ENCODE data around the gene ELL2. TPM values are rescaled to one million over a fixed set of nuclear protein-coding genes. Genes with fewer than 3 reads are reported as not detected.

Gene ELL2
- total RNA-seq, 1 experiment from 2014 or later, result 27.5 TPM

- H3K14ac ChIP-seq (ENCODE audit: insufficient read depth, low read length), result no peak overlapping the region
- Mint-ChIP-seq H3K27me3 (ENCODE audit: low read depth) (no peaks in the 10 kb centered on the region), H3K4me1 (peaks cover 7 to 10% of the 10 kb centered on the region in 2 experiments), H3K36me3 (ENCODE audit: insufficient read depth in 1 of 3, low read depth in 3 of 3) (no peaks in the 10 kb centered on the region), H3K9me3 (no peaks in the 10 kb centered on the region), H3K27ac (no peak overlapping the region), H3K4me3 (no peak overlapping the region)
- no peak overlapping the region for H2BK12ac ChIP-seq (ENCODE audit: insufficient read length, low read depth, low read length)
- no peak overlapping the region for H3T11ph ChIP-seq (ENCODE audit: low read length)
- no peak overlapping the region for H2BK120ac ChIP-seq (ENCODE audit: low read depth, low read length, poor library complexity, severe bottlenecking)
- H3K4me2 ChIP-seq (ENCODE audit: insufficient read depth, insufficient read length, low read length), result no peak overlapping the region
- no peak overlapping the region for H3K23ac ChIP-seq (ENCODE audit: insufficient read length, low read depth, low read length)
- no peak overlapping the region for H2AK5ac ChIP-seq (ENCODE audit: insufficient read length, low read length)
- H3K79me2 ChIP-seq (ENCODE audit: insufficient read depth, low read length), result no peaks in the 10 kb centered on the region
- H3K23me2 ChIP-seq (ENCODE audit: insufficient read length, low read depth, low read length, poor library complexity, severe bottlenecking), result no peaks in the 10 kb centered on the region
- H4K91ac ChIP-seq (ENCODE audit: insufficient read length, low read depth, low read length), result no peak overlapping the region
- no peaks in the 10 kb centered on the region for H3K27me3 ChIP-seq (ENCODE audit: insufficient read depth, low read length)
- H3K4ac ChIP-seq (ENCODE audit: low read depth, low read length), result no peak overlapping the region
- TF ChIP-seq, protein P1, sequence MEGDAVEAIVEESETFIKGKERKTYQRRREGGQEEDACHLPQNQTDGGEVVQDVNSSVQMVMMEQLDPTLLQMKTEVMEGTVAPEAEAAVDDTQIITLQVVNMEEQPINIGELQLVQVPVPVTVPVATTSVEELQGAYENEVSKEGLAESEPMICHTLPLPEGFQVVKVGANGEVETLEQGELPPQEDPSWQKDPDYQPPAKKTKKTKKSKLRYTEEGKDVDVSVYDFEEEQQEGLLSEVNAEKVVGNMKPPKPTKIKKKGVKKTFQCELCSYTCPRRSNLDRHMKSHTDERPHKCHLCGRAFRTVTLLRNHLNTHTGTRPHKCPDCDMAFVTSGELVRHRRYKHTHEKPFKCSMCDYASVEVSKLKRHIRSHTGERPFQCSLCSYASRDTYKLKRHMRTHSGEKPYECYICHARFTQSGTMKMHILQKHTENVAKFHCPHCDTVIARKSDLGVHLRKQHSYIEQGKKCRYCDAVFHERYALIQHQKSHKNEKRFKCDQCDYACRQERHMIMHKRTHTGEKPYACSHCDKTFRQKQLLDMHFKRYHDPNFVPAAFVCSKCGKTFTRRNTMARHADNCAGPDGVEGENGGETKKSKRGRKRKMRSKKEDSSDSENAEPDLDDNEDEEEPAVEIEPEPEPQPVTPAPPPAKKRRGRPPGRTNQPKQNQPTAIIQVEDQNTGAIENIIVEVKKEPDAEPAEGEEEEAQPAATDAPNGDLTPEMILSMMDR (conservative IDR thresholded peaks at IDR 0.05), result no peak
- H3K27ac ChIP-seq (ENCODE audit: insufficient read length, low read depth, low read length), result no peak overlapping the region
- no peak overlapping the region for H4K8ac ChIP-seq (replicated peaks; ENCODE audit: insufficient read length, low read depth, low read length)
- H2AFZ ChIP-seq (ENCODE audit: low read length), result no peak overlapping the region
- peaks cover 4% of the 10 kb centered on the region; the same call in 1 of the 2 replicates for H3K4me1 ChIP-seq (ENCODE audit: insufficient read depth, low read length)
- H2BK15ac ChIP-seq (ENCODE audit: low read depth, low read length), result no peak overlapping the region
- H4K20me1 ChIP-seq (ENCODE audit: control insufficient read depth, insufficient read depth, insufficient read length), result no peaks in the 10 kb centered on the region
- no peak overlapping the region for H4K5ac ChIP-seq (ENCODE audit: insufficient read length, low read depth, low read length)
- no peak overlapping the region for H3K9ac ChIP-seq (ENCODE audit: extremely low read depth, insufficient read length, low read length)
- no peaks in the 10 kb centered on the region for H3K79me1 ChIP-seq (ENCODE audit: insufficient read depth, low read depth, low read length, poor library complexity, severe bottlenecking)
- no peak overlapping the region for H3K18ac ChIP-seq (ENCODE audit: insufficient read length, low read depth, low read length)
- H3K9me3 ChIP-seq (ENCODE audit: control insufficient read depth, low read depth, low read length), result no peaks in the 10 kb centered on the region
- no peak for DNase-seq
- no peak overlapping the region for H2BK20ac ChIP-seq (ENCODE audit: low read depth, low read length, poor library complexity, severe bottlenecking)
- H2BK5ac ChIP-seq (ENCODE audit: insufficient read length, low read length), result no peak overlapping the region
- no peak overlapping the region for H3K56ac ChIP-seq (ENCODE audit: insufficient read length, low read depth, low read length)
- no CpG with 5 or more reads among the region's 5 CpGs for WGBS (ENCODE audit: extremely low coverage, insufficient read length, low lambda C conversion rate)
These were observed 82.0 kb downstream of the ELL2 start for GRCh38 chr5:95879661-95880060.
